Stromal cell of bone marrow (primary cell): ENCODE measurements around the gene RNF181.
"Not testable (repeated sequence)": the region's sequence is repeated elsewhere in the genome, so short reads cannot be mapped to it uniquely, and the experiment has no call there.

Source experiments
- DNase-seq: peaks from one replicate; pipeline ENCODE4 v3.0.0-alpha.2; 2012; ENCODE audit warnings: low read depth

RNF181 gene

DNA sequence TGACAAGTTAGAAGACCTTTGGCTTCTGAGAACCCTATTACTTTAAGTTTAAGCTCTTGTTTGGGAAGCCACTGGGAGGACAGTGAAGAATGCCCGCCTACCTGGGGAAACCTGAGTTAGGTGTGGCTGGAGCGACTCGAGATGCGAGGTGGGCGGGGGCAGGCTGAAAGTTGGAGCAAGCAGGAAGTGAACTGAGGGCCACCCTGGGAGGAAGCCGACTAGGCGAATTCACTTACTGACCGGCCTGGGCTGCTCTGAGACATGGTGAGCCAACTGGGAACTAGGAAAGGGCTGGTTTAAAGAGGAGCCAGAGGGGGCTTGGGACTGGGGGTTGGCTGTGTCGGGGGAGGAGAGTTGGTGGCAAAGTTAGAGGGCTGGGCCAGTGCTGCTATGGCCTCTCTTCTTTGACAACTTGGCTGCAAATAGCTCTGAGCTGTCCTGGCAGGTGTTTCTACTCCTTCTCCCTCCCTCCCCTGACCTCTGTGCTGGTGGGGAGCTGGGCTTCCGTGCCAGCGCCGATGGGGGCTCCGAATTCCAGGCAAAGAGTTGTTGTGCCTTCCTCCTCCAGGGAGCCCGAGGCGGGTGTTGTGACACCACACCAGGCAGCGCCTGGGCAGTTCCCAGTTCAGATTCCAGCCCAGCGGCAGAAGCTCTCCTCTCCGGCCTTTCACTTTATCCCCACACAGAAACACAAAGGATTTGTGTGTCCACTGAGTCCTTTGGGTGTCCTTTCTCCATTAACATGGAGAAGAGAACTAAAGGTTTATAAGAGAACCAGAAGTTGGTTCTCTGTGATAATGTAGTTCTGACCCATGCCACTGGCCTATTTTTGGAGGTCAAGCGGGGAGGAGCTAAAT is 17.9 kb upstream of the RNF181 start, which contains the start of gene VAMP8:
Gene VAMP8, plus strand, starts transcription at position 201 of the 857 bp plus-strand sequence. Its CDS starts 61 bp downstream, at position 262.
- no peak for DNase-seq

DNA sequence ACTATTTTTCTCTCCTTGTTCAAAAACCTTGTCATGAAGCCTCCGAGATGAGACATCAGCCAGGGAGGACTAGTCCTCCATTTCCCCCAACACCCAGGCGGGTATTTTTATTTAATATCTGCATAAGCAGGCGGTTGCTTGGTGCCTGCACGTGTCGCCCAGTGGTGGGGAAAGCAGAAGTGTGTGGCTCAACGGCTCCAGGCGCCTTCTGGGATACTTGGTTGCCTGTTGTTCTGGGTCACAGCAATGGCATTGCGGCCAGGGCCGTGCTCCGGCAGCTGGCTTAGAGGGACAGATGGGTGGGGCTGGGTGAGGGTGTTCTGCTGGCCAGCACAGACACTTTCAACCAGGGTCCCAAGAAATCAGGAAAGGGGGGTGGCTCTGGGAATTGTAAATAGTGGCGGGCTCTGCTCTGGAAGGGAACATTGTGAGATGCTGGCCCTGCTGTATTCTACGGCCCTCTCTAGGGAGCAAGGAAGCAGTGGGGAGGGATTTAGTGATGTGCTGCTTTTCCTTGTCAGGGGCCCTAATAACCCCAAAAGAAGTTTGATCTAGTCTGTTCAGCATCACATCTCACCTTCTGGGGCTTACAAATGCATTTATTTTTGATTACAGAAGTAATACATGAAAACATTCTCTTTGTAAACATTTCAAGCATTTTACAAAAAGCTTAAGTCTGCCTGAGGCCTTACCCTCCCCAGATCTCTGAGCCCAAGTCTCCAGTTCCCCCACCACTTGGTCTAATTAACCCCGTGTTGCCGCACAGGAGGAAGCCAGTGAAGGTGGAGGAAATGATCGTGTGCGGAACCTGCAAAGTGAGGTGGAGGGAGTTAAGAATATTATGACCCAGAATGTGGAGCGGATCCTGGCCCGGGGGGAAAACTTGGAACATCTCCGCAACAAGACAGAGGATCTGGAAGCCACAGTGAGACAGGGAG is 17.0 kb upstream of the RNF181 start:
- no peak for DNase-seq

DNA sequence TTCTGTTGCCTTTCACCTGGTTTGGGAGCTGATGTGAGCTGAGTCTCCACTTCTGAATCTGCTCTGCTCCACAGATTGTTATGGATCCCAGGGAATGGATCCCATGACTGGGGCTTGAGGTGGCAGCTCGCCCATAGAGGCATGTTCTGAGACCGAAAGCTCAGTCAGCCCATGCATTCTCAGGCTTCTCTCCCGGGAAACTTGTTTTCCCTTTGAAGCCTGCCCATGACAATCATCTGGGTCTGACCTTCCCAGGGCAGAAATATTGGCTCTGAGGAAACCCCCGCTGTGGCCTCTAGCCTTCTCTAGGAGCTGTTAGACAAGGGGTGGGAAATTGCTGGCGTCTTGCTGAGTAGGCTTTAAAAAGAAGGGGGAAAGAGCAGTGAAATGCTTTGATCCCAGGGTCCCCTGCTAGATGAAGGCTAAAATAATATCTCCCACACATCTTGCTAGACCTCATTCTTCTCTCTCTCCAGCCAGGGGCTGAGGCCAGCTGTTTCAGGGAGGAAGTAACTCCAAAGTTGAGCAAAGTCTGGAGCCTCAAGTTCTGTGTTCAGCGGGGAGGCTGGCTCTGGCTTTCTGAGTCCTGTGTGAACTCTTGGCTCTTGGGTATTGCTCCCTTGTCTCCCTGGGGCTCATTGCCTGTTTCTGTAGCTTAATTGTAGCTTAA is 16.1 kb upstream of the RNF181 start:
- DNase-seq: no peak

DNA sequence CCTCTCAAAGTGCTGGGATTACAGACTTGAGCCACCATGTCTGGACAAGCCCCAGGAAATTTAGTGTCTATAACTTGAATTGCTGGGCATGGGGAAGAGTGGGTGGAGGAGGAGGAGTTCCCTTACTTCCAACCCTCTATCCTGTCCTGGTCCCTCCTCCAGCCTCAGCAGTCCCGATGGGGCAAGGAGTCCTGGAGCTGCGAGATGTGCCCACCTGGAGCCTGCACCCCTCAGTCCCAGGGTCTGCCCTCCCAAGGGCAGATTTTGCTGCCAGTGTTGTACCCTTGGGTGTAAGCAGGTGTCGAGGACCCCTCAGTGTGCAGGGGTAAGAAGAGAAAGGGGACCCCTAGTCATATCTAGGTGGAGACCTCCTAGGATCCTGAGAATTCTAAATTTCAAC is 15.3 kb upstream of the RNF181 start:
- DNase-seq: no peak

DNA sequence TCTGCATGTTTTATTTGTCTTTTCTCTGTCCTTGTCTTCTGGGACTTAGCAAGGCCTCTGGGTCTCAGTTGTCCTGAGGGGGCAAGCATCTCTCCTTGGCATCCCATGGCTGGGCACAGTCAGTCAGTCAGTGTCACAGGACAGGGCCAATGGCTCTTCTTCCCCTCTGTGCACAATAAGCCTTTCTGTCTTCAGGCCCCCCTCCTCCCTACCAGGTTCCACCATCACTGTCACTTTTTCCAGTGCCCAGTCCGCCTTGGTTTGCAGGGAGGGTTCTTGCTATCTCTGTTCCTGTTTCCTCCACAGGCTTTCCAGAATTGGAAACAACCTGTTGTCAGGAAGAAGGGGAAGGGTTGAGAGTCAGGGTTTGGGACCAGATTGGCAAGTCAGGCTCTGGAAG is 13.1 kb upstream of the RNF181 start:
- DNase-seq: no peak

DNA sequence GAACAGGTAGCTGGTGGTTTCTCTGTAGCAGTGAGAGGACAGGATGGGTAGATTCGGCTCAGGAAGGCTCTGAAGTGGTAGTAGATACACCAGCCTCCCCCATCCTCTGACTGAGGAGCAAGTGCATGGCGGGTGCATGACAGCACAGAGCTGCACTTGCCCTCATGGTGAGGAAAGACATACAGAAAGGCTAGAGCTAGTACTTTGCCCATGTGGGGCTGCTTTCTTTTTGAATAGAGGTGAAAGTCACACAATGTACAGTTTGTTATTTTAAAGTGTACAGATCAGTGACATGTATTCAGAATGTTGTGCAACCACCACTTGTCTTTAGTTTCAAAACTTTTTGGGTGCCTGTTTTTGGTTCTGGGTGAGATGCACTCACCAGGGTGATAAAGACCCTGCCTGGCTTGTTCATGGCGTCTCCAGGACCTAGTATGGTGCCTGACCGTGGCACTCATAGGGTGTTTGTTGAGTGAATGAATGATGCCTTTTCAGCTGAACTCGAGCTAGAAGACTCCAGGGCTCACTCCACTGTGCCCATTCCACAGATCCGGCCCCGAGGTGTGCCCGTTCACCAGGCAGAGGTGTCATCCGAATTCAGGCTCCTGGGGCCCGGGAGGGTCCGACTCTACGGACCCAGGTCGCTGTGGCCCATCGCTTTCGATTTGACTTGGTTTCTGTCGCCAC is 11.7 kb upstream of the RNF181 start:
- DNase-seq: no peak

DNA sequence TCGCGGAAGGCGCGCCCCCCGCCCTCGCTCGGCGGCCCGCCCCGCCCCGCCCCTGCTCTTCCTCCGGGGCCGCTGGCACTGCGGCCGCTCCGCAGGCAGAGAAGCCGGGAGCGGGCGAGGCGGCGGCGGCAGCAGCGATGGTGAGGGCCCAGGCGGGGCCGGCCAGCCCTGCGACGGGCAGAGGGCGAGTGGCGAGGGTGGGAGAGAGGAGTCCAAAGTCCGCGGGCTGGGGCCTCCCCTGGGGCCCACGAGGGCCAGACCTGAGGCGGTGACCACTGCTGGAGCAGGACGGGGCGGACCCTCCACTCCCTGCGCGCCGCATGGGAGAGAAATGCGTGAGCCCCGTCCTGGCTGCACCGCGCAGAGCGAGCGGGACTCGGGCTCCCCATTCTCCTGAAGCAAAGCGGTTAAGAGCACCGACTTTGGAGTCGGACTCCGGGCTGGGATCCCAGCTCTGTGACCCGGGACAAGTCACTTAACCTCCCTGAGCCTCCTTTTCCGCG is 11.1 kb upstream of the RNF181 start, which contains the start of gene VAMP5:
Gene VAMP5, plus strand, starts transcription at position 78 of the 503 bp plus-strand sequence. Its CDS starts 60 bp downstream, at position 138.
- DNase-seq: no peak

DNA sequence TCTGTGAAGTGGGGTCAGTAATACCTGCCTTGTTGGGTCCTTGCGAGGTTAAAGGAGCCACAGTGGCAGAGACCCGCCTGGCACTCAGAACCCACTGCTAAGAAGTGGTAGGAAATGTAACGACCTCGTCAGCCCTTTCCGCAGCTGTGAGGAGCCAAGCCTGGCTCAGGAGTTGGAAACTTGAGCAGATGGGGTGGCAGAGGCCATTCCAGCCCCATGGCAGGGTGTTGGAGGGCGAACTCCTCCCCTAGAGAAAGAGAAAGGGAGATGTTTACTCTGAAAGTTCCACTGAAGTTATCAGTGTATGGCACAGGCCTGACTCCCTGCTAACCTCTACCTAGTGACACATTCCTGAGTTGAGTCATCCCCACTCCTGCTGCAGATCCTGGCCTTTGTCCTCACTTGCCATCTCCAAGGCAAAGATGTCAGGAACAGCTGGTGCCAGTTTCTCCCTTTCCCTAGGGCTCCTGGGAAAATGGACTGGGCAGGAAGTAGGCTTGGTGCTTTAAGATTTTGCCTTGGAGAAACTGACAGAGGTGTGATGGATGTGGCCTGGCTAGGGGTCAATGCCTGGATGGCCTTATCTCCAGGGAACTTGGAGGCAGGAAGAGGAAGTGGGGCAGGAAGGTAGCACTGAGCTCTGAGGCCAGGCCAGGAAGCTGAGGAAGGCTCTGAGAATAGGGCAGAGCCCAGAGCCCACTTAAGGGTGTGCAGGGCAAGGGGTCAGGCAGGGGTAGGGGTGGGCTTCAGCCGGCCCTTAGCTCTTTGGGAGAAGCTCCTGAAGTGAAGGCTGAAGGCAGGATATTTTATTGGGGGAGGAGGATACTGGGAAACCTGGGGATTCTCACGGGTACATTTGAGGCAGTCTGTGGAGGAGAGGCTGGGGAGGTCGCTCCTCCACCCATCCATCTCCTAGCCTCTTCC is 10.4 kb upstream of the RNF181 start:
- no peak for DNase-seq

DNA sequence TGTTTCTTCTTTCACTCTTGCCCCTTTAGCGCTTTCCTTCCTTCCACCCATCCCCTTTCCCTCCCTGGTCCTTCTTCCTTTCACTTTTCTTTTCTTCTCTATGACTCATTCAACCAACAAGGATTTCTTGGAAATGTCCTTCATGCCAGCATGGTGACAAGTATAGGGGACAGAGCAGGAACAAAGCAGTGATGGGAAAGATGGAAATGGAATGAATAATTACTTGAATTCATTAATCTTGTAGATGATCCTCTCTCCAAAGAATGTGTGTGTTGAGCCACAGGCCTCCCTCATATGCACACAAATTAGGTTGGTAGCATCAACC is 9.8 kb upstream of the RNF181 start:
- DNase-seq: no peak

DNA sequence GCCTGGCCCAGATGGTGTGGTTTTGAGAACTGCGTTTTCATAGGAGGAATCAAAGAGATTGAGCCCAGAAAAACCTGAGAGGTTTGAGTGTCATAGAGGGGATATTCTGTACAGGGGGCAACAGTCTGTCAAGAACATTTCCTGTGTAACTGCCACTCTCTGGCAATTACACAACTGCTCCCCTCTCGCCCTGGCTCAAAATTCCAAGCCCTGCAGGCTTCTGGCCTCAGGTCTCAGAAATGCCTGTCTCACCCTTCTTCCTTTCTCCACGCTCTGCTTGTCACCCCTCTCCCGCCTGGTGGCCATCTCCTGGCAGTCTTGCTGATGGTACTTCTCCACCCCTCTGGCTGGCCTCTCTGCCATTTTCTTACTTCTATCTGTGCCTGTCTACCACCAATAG is 7.3 kb upstream of the RNF181 start:
- DNase-seq: no peak

DNA sequence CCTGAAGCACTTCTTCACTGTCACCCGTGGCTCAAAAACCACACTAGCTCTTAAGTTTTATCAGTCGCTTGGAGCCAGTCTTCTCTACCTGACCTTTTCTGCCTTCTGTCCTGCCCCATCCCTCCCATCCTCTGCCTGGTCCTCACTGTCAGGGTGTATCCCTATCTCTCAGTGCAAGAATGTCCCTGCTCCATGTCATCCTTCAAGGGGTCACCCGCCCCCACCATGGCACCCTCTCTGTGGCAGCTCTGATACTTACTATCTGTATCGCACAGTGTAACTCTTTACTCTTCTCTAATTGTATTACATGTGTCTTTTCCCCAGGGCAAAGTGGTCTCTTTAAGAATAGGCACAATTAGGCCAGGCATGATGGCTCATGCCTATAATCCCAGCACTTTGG is 6.9 kb upstream of the RNF181 start:
- DNase-seq: no peak

DNA sequence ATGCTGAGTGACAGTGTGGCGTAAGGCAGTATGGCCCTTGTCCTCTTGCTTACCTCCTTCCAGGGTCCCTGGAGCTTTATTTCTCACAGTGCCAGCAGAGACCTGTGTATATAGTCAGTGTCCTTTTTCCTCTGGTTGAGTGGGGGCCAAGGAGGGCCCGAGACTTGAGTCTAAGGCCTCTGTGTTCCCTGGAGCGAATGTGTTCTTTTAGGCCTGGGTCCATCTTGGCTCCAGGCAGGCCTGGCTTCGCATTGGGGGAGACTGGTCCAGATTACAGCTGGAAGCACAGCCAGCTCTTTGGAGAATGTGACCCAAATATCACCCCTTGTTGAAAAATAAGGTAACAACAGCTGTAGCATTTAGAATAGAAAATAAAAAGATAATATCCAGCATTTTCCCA is 6.4 kb upstream of the RNF181 start:
- DNase-seq: no peak

DNA sequence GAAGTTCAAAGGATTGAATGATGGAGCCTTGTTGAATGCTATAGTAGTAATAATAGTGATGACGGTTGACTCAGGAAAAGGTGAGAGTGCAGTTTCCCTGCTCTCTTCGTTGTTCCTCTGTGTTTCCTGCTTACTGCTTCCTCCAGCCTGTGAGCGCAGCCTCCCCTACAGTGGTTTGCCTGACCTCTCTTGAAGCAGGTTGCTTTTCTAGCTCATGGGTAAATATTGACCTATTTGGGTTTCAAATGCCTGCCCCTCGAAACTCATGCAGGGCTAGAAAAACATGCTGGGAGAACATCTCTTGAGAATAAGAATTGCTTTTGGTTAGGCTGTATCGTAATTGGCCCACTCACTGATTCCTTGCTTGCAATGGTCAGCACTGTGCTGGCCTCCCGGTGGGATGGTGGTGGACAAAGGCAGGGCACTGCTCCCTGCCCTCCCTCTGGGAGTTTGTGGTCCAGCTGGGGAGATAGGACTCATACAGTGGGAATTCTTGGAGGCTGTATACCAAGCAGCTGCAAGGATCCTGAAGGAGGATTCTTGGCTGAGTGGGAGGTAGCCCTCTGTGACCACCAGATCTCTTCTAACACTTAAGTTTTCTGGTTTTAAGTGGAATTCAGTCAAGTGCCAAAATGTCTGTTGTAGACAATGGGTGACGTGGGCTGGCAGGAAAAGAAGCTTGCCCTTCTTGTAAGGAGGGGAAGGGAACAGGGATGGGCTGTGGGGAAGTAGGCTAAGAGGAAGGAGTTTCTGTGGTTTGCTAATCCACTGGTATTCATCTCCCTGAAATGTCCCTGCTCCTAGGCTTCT is 5.4 kb upstream of the RNF181 start:
- peak; percentile 89 for DNase-seq

DNA sequence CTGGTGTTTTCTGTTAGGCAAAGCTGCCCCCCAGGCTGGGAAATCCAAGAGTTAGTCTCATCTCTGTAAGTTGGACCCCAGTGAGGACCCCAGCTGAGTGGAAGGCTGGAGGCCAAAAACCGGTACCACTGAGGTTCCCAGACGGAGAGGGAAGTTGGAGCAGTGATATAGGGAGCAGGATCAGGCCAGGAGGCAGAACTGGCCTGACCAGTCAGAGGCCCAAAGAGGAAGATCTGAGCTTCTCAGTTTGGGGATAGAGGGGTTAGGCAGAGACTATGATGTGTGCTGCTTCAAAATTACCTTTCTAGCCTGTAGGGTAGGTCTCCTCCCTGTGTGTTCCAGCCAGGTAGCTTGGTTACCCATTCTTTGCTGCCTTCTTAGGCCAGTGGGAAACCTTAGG is 4.6 kb upstream of the RNF181 start:
- DNase-seq: no peak

DNA sequence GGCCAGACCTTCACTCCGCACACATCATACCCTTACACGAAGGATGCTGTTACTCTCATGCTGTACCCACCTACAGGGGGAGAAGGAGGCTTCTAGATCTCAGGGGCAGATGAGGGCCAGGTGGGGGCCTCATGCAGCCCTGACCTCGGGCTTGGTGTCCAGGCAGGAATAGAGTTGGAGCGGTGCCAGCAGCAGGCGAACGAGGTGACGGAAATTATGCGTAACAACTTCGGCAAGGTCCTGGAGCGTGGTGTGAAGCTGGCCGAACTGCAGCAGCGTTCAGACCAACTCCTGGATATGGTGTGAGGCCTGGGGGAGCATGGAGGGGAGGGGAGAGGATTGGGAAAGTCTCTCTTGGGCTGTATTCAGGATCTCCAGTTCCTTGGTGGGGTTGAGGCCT is 4.0 kb upstream of the RNF181 start:
- no peak for DNase-seq

DNA sequence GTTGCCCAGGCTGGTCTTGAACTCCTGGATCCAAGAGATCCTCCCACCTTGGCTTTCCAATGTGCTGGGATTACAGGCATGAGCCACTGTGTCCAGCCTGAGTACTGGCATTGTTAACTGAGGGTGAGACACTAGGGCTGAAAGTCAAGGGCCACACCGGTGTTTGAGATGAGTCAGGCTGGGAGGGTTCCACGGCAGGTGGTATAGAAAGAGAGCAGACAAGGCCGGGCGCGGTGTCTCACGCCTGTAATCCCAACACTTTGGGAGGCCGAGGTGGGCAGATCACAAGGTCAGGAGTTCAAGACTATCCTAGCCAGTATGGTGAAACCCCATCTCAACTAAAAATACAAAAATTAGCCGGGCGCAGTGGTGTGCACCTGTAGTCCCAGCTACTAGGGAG is 3.2 kb upstream of the RNF181 start:
- DNase-seq: not testable (repeated sequence)

DNA sequence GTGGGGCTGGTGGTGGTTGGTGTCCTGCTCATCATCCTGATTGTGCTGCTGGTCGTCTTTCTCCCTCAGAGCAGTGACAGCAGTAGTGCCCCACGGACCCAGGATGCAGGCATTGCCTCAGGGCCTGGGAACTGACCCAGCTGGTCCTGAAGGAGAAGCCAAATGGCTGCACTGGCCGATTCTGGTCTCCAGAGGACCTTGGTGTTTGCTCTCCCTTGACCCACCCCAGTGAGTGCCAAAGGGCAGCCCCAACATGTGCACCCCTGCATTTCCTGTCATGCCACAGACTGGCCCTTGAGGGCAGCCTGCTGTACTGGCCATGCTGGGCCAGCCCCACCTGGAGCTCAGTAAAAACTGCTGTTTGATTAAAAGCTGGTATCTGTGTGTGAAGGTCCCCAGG is 2.5 kb upstream of the RNF181 start:
- no peak for DNase-seq

DNA sequence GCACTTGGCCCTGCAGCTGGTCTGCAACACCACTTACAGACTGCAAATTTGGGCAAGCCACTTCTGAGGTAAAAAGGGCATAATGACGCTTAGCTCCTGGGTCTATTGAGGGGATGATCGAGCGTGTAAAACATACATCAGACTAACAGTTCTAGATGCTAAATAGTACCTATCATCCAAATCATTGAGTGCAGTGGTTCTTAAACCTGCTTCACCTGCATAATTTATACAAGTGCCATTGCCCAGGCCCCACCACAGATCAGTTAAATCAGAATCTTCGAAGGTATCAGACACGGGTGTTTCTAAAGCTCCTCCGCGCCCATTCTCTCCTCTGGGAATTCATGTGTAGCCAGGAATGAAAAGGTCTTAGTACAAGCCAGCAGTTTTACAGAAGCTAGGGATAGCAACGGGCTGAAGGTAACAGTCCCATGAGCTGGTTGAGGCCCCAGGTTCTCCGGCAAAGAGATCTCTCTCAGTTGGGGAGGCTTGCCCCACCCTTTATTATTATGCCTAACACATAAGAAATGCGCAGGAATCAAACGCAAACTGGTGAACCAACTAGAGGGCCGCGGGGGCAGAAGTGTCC is 737 bp upstream of the RNF181 start:
- no peak for DNase-seq

DNA sequence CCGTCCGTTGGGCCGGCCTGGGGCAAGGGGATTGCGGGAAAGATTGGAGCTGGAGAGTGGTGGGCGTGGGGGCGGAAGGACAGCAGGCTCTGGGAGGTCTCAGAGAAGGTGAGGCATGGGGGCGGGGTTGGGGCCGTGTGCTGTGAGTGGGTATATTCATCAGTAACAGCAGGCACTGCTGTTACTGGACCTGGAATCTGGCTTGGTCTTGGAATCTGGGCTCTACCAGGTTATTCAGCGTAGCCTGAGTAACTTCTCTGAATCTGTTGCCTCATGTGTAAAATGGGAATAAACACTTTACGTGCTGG is 435 bp downstream of the RNF181 start:
- no peak for DNase-seq
